ENCODE data around the gene STK10. TPM values are rescaled to one million over a fixed set of nuclear protein-coding genes. Genes with fewer than 3 reads are reported as not detected.

Gene STK10
- total and polyA plus RNA-seq, 4 donors = 2.8 to 21.7 (median 7.7) TPM

DNA sequence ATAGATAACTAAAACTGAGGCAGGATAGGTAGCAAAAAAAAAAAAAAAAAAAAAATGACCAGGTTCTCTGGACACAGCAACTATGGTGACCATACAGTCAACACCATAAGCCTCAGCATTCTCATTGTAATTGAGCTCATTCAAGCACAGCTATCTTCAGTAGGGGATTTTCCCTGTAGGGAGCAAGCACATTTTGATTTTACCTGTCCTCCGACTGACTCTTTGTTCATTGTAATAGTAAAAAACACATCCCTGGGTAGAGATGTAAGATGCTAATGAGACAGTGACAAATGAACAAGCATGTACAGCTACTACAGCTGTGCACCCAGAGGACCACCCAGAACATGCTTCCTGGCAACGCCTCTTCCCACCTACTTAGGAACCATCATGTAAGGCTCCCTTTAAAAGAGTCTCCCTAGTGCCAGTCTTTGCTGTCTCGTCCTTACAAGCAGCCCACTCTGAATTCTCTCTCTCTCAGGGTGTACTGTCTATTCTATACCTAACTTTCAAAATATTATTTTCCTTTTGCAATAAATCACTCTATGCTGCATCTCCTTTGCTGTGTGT is 116.6 kb downstream of the STK10 start:
- no peak for DNase-seq (ENCODE audit: low spot score)
- Histone ChIP-seq H3K36me3 (ENCODE audit: control insufficient read depth in 4 of 4, insufficient read depth in 3 of 4, low read depth in 1 of 4, low read length in 3 of 4) (no peaks in the 10 kb centered on the region), H3K4me3 (ENCODE audit: low read depth in 1 of 3, low read length in 3 of 3) (no peak overlapping the region), H3K4me1 (ENCODE audit: control insufficient read depth in 4 of 4, insufficient read depth in 4 of 4, low read length in 3 of 4) (no peaks in the 10 kb centered on the region), H3K27me3 (ENCODE audit: control insufficient read depth in 4 of 4, insufficient read depth in 4 of 4, low read length in 3 of 4) (no peaks in the 10 kb centered on the region), H3K9me3 (ENCODE audit: control insufficient read depth in 4 of 4, low read length in 3 of 4) (no peaks in the 10 kb centered on the region), H3K9ac (ENCODE audit: low read depth in 1 of 2, low read length in 2 of 2) (no peak overlapping the region), H3K27ac (ENCODE audit: low read depth in 1 of 2, low read length in 2 of 2) (no peak overlapping the region)
- WGBS = 96% methylated on average over 3 of the region's 3 CpGs
- no peak for TF ChIP-seq GABPA (IDR thresholded peaks at IDR 0.05 in 1 of 2, conservative IDR thresholded peaks at IDR 0.05 in 1 of 2)
- TF ChIP-seq, protein P1, sequence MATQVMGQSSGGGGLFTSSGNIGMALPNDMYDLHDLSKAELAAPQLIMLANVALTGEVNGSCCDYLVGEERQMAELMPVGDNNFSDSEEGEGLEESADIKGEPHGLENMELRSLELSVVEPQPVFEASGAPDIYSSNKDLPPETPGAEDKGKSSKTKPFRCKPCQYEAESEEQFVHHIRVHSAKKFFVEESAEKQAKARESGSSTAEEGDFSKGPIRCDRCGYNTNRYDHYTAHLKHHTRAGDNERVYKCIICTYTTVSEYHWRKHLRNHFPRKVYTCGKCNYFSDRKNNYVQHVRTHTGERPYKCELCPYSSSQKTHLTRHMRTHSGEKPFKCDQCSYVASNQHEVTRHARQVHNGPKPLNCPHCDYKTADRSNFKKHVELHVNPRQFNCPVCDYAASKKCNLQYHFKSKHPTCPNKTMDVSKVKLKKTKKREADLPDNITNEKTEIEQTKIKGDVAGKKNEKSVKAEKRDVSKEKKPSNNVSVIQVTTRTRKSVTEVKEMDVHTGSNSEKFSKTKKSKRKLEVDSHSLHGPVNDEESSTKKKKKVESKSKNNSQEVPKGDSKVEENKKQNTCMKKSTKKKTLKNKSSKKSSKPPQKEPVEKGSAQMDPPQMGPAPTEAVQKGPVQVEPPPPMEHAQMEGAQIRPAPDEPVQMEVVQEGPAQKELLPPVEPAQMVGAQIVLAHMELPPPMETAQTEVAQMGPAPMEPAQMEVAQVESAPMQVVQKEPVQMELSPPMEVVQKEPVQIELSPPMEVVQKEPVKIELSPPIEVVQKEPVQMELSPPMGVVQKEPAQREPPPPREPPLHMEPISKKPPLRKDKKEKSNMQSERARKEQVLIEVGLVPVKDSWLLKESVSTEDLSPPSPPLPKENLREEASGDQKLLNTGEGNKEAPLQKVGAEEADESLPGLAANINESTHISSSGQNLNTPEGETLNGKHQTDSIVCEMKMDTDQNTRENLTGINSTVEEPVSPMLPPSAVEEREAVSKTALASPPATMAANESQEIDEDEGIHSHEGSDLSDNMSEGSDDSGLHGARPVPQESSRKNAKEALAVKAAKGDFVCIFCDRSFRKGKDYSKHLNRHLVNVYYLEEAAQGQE (IDR thresholded peaks at IDR 0.05) = no peak
- TF ChIP-seq HNF4A (conservative IDR thresholded peaks at IDR 0.05) = no peak
- TF ChIP-seq ZBTB33 (IDR thresholded peaks at IDR 0.05) = no peak
- TF ChIP-seq NR2F2 (IDR thresholded peaks at IDR 0.05) = no peak
- no peak for TF ChIP-seq ATF3 (IDR thresholded peaks at IDR 0.05)
- no peak for TF ChIP-seq YY1 (IDR thresholded peaks at IDR 0.05)
- TF ChIP-seq FOXA1 (IDR thresholded peaks at IDR 0.05) = no peak

DNA sequence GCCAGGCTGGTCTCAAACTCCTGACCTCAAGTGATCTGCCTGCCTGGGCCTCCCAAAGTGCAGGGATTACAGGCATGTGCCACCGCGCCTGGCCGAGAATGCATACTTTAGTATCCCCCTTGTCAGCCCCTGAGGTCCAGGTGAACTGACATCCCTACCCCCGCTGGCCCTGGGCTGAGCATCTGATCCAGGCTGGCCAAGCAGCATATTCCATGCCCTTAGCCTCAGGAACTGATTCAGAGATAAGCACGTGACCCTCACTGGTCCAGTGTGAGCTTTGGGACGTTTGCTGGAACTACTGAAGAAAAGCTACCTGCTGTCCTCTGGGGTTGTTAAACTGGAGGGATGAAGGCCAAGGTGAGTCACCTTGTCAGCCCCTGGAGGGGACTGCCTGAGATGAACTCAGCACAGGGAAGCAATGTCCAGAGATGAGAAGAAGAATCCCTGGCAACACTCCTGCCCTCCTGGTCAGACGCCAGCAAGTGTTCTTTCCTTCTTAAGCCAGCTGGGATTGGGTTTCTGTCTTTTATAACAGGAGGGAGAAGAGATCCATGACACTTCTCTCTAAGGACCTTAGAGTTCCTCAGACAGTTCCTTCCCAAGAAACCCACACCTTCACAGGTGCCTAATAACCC is 122.5 kb downstream of the STK10 start:
- TF ChIP-seq JUND (IDR thresholded peaks at IDR 0.05) (no peak), YY1 (IDR thresholded peaks at IDR 0.05) (no peak), HNF4G (IDR thresholded peaks at IDR 0.05) (no peak), CTCF (IDR thresholded peaks at IDR 0.05; ENCODE audit: low read depth, low read length, missing input control) (no peak), HNF4A (conservative IDR thresholded peaks at IDR 0.05) (no peak)
- Histone ChIP-seq H3K4me3 (ENCODE audit: low read depth in 1 of 3, low read length in 3 of 3) (no peak overlapping the region), H3K4me1 (ENCODE audit: control insufficient read depth in 4 of 4, insufficient read depth in 4 of 4, low read length in 3 of 4) (no peaks in the 10 kb centered on the region), H3K27ac (ENCODE audit: low read depth in 1 of 2, low read length in 2 of 2) (no peak overlapping the region), H3K36me3 (ENCODE audit: control insufficient read depth in 4 of 4, insufficient read depth in 3 of 4, low read depth in 1 of 4, low read length in 3 of 4) (peaks cover 0 to 7% (median 4%) of the 10 kb centered on the region in 4 donors), H3K9me3 (ENCODE audit: control insufficient read depth in 4 of 4, low read length in 3 of 4) (no peaks in the 10 kb centered on the region), H3K9ac (ENCODE audit: low read depth in 1 of 2, low read length in 2 of 2) (no peak overlapping the region), H3K27me3 (ENCODE audit: control insufficient read depth in 4 of 4, insufficient read depth in 4 of 4, low read length in 3 of 4) (no peaks in the 10 kb centered on the region)
- WGBS = 89% methylated on average over 7 of the region's 7 CpGs
- no peak for DNase-seq (ENCODE audit: low spot score)
